Iris pigment epithelial cell (primary cell): ENCODE results near the gene CDH13.

Experiments
- DNase-seq: peaks from one replicate; pipeline ENCODE4 v3.0.0-alpha.2; 2011; ENCODE audit warnings: low read depth

The CDH13 gene

GRCh38 chr16:82651921-82652601, 25.3 kb downstream of the CDH13 start:
- DNase-seq: no peak

GRCh38 chr16:82652826-82653225, 26.1 kb downstream of the CDH13 start:
- no peak for DNase-seq

GRCh38 chr16:82653550-82654511, 27.1 kb downstream of the CDH13 start:
- peak; percentile 96 for DNase-seq

- peak; percentile 98 for DNase-seq
These were observed 28.4 kb downstream of the CDH13 start for GRCh38 chr16:82655072-82655714.

GRCh38 chr16:82655720-82656490, 29.1 kb downstream of the CDH13 start:
- DNase-seq: no peak

GRCh38 chr16:82657239-82657638, 30.5 kb downstream of the CDH13 start:
- peak; percentile 90 for DNase-seq

GRCh38 chr16:82657786-82658185, 31.0 kb downstream of the CDH13 start:
- no peak for DNase-seq

GRCh38 chr16:82658796-82659195, 32.0 kb downstream of the CDH13 start:
- DNase-seq: peak; percentile 92

GRCh38 chr16:82660075-82660645, 33.4 kb downstream of the CDH13 start:
- peak; percentile 83 for DNase-seq

- DNase-seq: no peak
These were observed 34.2 kb downstream of the CDH13 start for GRCh38 chr16:82660966-82661365.

- no peak for DNase-seq
These were observed 37.4 kb downstream of the CDH13 start for GRCh38 chr16:82664181-82664580.

GRCh38 chr16:82665025-82665424, 38.3 kb downstream of the CDH13 start:
- no peak for DNase-seq

GRCh38 chr16:82667437-82667836, 40.7 kb downstream of the CDH13 start:
- DNase-seq: no peak

GRCh38 chr16:82668094-82668493, 41.3 kb downstream of the CDH13 start:
- no peak for DNase-seq

GRCh38 chr16:82671741-82672140, 45.0 kb downstream of the CDH13 start:
- no peak for DNase-seq

- DNase-seq: no peak
These were observed 45.9 kb downstream of the CDH13 start for GRCh38 chr16:82672676-82673075.

- DNase-seq: no peak
These were observed 48.5 kb downstream of the CDH13 start for GRCh38 chr16:82675300-82675699.

- no peak for DNase-seq
These were observed 54.8 kb downstream of the CDH13 start for GRCh38 chr16:82681592-82681991.

GRCh38 chr16:82682767-82683166, 56.0 kb downstream of the CDH13 start:
- DNase-seq: no peak

GRCh38 chr16:82684256-82684655, 57.5 kb downstream of the CDH13 start:
- DNase-seq: no peak

- DNase-seq: no peak
These were observed 58.8 kb downstream of the CDH13 start for GRCh38 chr16:82685526-82685925.
